A673 (cell line): ENCODE results near the gene BACE2. TPM values are rescaled to one million over a fixed set of nuclear protein-coding genes. Genes with fewer than 3 reads are reported as not detected.

Source experiments
- BruUV-seq: library from RNA; stranded (reverse); fragments of 400-500 nt; replicated peaks from 2 replicates; lab custom pipeline; 2021; lab: Mats Ljungman, UMichigan
- CTCF ChIA-PET: fragments of 300-600 bp; sonication (Branson Sonifier 250); formaldehyde crosslinking; loops from one replicate; lab custom pipeline; 2022; ENCODE audit warnings: antibody characterized with exemption; lab: Charles Lee
- POLR2A ChIA-PET: fragments of 300-600 bp; sonication (Branson Sonifier 250); formaldehyde crosslinking; loops from one replicate; lab custom pipeline; 2022; ENCODE audit warnings: antibody characterized with exemption; ENCODE audit not compliant: low non-redundant PET; lab: Charles Lee
- DNase-seq: peaks from one replicate; pipeline ENCODE4 v3.0.0-alpha.2; 2015; ENCODE audit warnings: low spot score
- H3K27ac ChIP-seq: fragments of 200-600 bp; sonication (generic); 2 replicates; pipeline ENCODE4 v1.5.1; 2016; ENCODE audit warnings: mixed run types, low read depth, mild to moderate bottlenecking, mixed read lengths, antibody characterized with exemption, low read length; ENCODE audit not compliant: poor library complexity, severe bottlenecking
- H3K27me3 ChIP-seq: fragments of 200-600 bp; sonication (generic); replicated peaks from 2 replicates; pipeline ENCODE4 v1.6.1; 2017; ENCODE audit warnings: mixed run types, low read depth, mild to moderate bottlenecking, mixed read lengths, antibody characterized with exemption, low read length; ENCODE audit not compliant: insufficient read depth, poor library complexity
- H3K36me3 ChIP-seq: fragments of 200-600 bp; sonication (generic); 2 replicates; pipeline ENCODE4 v1.6.1; 2016; ENCODE audit warnings: mixed run types, mild to moderate bottlenecking, mixed read lengths, antibody characterized with exemption, low read length; ENCODE audit not compliant: insufficient read depth, poor library complexity, severe bottlenecking
- H3K4me1 ChIP-seq: fragments of 200-600 bp; sonication (generic); 2 replicates; pipeline ENCODE4 v1.6.1; 2017; ENCODE audit warnings: mixed run types, mild to moderate bottlenecking, mixed read lengths, antibody characterized with exemption, low read length; ENCODE audit not compliant: insufficient read depth, poor library complexity, severe bottlenecking
- H3K4me3 ChIP-seq: fragments of 200-600 bp; sonication (generic); 2 replicates; pipeline ENCODE4 v1.5.1; 2016; ENCODE audit warnings: low read depth, mixed run types, mild to moderate bottlenecking, mixed read lengths, low read length; ENCODE audit not compliant: poor library complexity, severe bottlenecking
- H3K9me3 ChIP-seq: fragments of 200-600 bp; sonication (generic); 2 replicates; pipeline ENCODE4 v1.6.1; 2016; ENCODE audit warnings: mixed run types, low read depth, mild to moderate bottlenecking, mixed read lengths, antibody characterized with exemption, low read length; ENCODE audit not compliant: poor library complexity, severe bottlenecking
- EZH2 ChIP-seq: fragments of 200-600 bp; sonication (generic); IDR thresholded peaks from 2 replicates; pipeline ENCODE4 v1.6.1; 2017; ENCODE audit warnings: borderline replicate concordance, low read depth, mild to moderate bottlenecking, mixed read lengths, antibody characterized with exemption, low read length; ENCODE audit not compliant: poor library complexity, severe bottlenecking
- intact Hi-C: fragments of 100-400 bp; cut with micrococcal nuclease; formaldehyde crosslinking; loops from one replicate; pipeline ENCODE4 v1.10.0; 2022; ENCODE audit not compliant: unreplicated experiment
- total RNA-seq: library from RNA; stranded (reverse); gene quantifications from 2 replicates; pipeline ENCODE4 v1.2.3, GENCODE V29; 2021
- TF ChIP-seq, protein P1 (sequence below): fragments of 300-800, 200-600 bp; sonication (generic); conservative IDR thresholded peaks from 2 replicates; pipeline ENCODE4 v1.5.1; 2017; ENCODE audit warnings: low read depth, mild to moderate bottlenecking, antibody characterized with exemption, low read length, moderate library complexity, mixed read lengths

The BACE2 gene
- total RNA-seq, 1 experiment from 2014 or later: 6.9 TPM

DNA sequence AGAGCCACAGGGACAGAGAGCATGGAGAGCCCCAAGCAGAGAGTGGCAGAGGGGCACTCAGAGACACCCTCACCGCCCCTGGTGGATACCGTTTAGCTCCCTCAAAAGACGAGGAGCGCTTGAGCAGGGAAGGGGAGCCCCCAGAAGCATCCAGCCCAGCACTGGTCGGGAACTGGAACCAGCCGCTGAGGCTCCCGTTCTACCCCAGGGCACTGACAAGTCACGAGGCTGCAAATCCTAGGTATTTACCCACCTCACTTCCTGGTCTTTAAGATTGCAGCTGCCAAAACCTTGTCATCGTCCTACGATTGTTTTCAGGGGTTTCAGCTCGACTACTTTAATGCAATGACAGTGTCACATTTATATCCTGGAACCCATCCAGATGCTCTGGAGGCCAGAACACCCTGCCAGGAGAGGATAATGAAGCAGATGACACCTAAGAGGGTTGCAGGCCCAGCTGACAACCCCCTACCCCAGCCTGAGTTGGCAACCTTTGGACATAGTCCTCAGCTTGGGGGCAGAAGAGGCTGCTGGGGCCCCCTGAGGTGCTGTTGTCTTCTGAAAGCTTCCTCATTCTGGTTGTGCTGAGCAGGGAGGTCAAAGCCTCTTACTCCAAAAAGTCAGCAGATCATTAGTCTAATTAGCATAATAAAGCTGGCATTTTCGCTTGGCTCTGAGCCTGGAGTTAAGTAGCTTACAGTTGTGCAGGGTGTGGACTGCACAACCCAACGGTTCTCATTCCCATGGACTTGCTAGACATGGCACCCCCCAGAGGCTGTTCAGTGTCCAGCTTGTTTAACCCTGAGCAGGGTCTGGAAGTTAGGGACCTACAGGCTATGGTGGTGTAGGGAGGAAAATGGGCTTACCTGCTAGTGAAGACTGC lies 20.6 kb upstream of the BACE2 start:
- no peaks in the 10 kb centered on the region for H3K4me1 ChIP-seq
- no peak overlapping the region for H3K27ac ChIP-seq
- H3K4me3 ChIP-seq: no peak overlapping the region
- no TSS peak for BruUV-seq
- no peaks in the 10 kb centered on the region for H3K27me3 ChIP-seq
- ChIA-PET POLR2A (no interaction called here), CTCF (no interaction called here)
- TF ChIP-seq, protein P1, sequence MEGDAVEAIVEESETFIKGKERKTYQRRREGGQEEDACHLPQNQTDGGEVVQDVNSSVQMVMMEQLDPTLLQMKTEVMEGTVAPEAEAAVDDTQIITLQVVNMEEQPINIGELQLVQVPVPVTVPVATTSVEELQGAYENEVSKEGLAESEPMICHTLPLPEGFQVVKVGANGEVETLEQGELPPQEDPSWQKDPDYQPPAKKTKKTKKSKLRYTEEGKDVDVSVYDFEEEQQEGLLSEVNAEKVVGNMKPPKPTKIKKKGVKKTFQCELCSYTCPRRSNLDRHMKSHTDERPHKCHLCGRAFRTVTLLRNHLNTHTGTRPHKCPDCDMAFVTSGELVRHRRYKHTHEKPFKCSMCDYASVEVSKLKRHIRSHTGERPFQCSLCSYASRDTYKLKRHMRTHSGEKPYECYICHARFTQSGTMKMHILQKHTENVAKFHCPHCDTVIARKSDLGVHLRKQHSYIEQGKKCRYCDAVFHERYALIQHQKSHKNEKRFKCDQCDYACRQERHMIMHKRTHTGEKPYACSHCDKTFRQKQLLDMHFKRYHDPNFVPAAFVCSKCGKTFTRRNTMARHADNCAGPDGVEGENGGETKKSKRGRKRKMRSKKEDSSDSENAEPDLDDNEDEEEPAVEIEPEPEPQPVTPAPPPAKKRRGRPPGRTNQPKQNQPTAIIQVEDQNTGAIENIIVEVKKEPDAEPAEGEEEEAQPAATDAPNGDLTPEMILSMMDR: no peak
- no peak for TF ChIP-seq EZH2
- intact Hi-C loops: no loop called here
- H3K36me3 ChIP-seq: no peaks in the 10 kb centered on the region
- peaks cover 11% of the 10 kb centered on the region for H3K9me3 ChIP-seq
- DNase-seq: no peak

DNA sequence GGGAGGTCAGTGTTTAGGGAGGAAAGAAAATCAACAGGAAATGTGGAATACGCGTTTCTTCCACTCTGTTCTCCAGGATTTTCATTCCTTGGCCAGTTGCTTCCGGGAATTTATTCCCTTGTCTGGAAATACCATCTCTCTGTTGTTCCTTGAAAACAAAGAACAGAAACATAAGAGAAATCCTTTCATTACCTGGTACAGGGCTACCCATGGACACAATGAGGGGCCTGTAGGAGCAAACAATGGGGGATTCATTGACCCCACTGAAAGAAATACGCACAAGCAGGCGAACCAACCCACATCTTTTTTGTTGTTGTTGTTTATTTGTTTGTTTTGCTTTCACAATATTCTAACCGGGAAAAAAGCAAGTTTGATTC lies 20.0 kb upstream of the BACE2 start:
- no TSS peak for BruUV-seq
- Histone ChIP-seq H3K27me3 (no peaks in the 10 kb centered on the region), H3K27ac (no peak overlapping the region), H3K9me3 (peaks cover 9% of the 10 kb centered on the region), H3K36me3 (no peaks in the 10 kb centered on the region), H3K4me3 (no peak overlapping the region), H3K4me1 (no peaks in the 10 kb centered on the region)
- intact Hi-C loops: no loop called here
- TF ChIP-seq EZH2: no peak
- TF ChIP-seq, protein P1: no peak
- no peak for DNase-seq
- POLR2A ChIA-PET: no interaction called here
- CTCF ChIA-PET: no interaction called here

DNA sequence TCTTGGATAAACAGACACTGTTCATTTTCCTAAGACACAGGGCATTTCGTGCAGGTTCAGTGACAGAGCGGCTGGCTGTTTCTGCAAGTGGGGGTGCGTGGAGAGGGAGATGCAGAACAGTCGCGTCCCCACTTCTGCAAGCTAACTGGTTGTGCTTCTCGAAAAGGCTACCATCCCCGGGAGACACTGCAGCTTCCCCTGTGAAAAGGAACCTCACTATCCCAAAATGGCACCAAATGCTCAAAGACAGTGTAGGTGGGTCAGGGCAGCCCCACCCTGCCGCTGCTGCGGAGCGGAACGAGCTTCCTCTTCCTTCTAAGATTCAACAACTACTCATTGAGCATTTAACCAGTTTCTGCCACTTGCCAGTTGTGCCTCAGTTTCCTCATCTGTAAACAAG lies 19.2 kb upstream of the BACE2 start:
- CTCF ChIA-PET: no interaction called here
- POLR2A ChIA-PET: no interaction called here
- H3K36me3 ChIP-seq: no peaks in the 10 kb centered on the region
- no peak overlapping the region for H3K27ac ChIP-seq
- intact Hi-C loops: no loop called here
- H3K9me3 ChIP-seq: peaks cover 6% of the 10 kb centered on the region
- no peak for DNase-seq
- no peaks in the 10 kb centered on the region for H3K4me1 ChIP-seq
- TF ChIP-seq EZH2: no peak
- TF ChIP-seq, protein P1: no peak
- BruUV-seq: no TSS peak
- no peaks in the 10 kb centered on the region for H3K27me3 ChIP-seq
- no peak overlapping the region for H3K4me3 ChIP-seq
